ENCODE data around the gene BDNF.
"Not testable (repeated sequence)": the region's sequence is repeated elsewhere in the genome, so short reads cannot be mapped to it uniquely, and the experiment has no call there.

The BDNF gene

DNA sequence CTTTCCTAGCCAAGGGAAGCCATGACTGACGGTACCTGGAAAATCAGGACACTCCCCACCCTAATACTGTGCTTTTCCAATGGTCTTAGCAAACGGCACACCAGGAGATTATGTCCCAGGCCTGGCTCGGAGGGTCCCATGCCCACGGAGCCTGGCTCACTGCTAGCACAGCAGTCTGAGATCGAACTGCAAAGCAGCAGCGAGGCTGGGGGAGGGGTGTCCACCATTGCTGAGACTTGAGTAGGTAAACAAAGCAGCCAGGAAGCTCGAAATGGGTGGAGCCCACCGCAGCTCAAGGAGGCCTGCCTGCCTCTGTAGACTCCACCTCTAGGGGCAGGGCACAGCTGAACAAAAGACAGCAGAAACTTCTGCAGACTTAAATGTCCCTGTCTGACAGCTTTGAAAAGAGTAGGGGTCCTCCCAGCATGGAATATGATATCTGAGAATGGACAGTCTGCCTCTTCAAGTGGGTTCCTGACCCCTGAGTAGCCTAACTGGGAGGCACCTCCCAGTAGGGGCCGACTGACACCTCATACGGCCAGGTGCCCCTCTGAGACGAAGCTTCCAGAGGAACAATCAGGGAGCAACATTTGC is 34.6 kb downstream of the BDNF start:
- not testable (repeated sequence) for DNase-seq (ENCODE audit: low spot score)

DNA sequence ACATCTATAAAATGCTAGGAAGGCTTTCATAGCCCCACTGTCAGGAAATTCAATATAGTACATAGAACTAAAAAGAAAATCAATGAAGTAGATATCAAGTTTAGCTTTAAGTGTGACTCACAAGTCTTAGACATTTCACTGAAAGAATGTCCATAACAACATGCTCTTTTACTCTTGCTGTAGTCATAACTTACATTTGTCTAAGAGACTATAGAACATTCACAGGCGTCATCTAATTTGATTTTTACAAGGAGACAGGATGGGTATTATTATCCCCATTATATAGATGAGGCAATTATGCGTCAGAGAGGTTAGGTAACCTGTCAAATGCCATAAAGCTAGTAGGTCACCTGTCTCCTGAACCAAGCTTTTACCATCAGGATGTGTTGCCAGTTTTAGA is 36.9 kb downstream of the BDNF start:
- DNase-seq (ENCODE audit: low spot score), result no peak

DNA sequence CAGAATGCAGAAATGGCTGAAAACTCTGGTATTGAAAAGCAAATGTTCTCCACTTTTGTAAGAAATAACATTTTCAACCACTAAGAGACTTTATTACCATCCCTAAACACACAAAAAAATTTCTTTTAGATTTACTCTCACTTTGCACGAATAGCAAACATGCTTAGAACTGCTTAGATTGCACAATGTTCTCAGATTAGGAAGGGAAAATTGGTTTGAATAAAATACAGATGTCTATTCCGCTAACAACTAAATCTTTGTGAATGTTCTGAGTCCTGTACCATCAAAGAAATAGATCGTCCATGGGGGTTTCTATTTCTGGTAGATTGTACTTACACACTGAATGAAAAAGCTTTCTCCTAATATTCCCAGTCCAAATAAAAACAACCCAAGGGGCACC is 40.1 kb downstream of the BDNF start:
- no peak for DNase-seq (ENCODE audit: low spot score)

DNA sequence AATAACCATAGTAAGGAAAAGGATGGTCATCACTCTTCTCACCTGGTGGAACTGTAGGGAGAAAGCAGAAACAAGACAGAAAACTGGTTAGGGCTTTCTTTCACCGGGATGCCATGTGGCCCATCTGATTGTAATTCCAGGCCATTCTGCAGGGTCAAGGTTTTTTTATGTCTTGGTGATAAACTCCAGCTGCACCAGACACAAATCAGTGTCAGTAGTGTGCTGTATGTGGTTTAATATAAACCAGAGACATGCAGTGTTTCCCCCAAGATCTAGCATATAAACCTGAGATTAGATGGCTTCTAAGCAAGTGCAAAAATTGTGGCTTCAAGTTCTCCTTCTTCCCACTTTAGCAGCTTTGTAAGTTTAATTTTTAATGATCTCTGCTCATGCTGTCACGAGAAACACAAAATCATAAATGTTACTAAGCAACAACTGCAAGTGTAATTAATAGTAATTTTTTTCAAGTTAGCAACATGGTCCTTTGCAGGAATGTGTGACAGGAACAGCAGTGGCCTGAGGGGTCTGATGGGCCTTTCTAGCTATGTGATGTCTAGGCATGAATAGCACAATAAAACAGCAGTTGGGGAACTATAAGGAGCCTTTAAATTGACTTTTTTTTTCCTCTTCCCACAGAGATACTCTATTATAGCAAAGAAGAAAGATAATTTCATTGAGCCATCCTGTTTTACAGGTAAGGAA is 41.6 kb downstream of the BDNF start:
- no peak for DNase-seq (ENCODE audit: low spot score)

DNA sequence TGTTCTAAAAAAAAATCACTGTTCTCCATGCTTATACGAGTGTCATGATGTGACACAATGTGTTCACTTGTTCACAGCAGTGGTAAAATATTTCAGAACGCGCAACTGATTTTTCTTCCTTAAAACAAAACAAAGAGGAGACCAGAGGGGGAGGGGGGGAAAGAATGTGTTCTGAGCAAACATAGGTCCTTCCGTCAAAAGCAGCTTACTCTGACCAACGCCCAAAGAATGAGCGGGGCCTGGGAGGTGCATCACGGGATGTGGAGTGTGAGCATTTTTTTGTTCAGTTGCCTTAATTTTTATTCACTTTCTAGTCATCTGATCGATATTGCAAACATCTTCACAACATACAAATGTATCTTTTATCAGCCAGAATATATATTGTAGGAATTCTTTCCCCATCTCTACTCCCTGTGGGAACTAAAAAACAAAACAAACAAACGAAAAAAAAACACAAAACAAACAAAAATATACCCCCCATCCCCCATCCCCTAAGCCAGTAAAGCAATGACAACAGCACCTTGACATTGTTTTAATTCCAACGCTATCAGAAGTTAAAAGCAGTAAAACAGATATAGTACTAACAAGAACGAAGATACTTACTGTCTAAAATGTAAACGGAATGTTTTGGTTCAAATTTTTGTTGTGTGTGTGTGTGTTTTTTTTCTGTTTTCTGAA is 43.3 kb downstream of the BDNF start:
- DNase-seq (ENCODE audit: low spot score), result no peak

DNA sequence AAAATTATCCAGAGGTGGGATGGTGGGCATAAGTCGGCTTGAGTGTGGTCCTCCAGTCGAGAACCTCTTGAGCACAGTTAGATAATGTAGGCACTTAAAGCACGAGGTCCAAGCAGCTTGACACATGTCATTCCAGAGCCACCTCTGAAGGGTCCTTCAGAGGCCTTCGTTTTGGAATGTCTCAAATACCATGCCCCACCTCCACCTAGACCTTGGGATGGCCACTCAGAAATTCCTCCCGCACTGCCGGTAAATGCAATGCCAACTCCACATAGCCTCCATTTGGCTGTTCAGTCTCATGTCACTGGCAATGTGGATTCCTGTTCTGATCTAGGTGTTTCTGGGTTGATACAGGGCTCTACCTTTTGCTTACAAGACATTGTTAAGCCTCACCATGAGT is 43.9 kb downstream of the BDNF start:
- DNase-seq (ENCODE audit: low spot score), result no peak

GRCh38 chr11:27653990-27654758 is 46.1 kb downstream of the BDNF start:
- DNase-seq (ENCODE audit: low spot score), result no peak

GRCh38 chr11:27651711-27652110 is 48.5 kb downstream of the BDNF start:
- DNase-seq (ENCODE audit: low spot score), result no peak

GRCh38 chr11:27650988-27651387 is 49.3 kb downstream of the BDNF start:
- DNase-seq (ENCODE audit: low spot score), result no peak

GRCh38 chr11:27649800-27650199 is 50.5 kb downstream of the BDNF start:
- no peak for DNase-seq (ENCODE audit: low spot score)

GRCh38 chr11:27648840-27649239 is 51.4 kb downstream of the BDNF start:
- no peak for DNase-seq (ENCODE audit: low spot score)

GRCh38 chr11:27646051-27646818 is 54.0 kb downstream of the BDNF start:
- no peak for DNase-seq (ENCODE audit: low spot score)

GRCh38 chr11:27642954-27643353 is 57.3 kb downstream of the BDNF start:
- no peak for DNase-seq (ENCODE audit: low spot score)

- no peak for DNase-seq (ENCODE audit: low spot score)
These were observed 59.3 kb downstream of the BDNF start for GRCh38 chr11:27640954-27641353.

DNA sequence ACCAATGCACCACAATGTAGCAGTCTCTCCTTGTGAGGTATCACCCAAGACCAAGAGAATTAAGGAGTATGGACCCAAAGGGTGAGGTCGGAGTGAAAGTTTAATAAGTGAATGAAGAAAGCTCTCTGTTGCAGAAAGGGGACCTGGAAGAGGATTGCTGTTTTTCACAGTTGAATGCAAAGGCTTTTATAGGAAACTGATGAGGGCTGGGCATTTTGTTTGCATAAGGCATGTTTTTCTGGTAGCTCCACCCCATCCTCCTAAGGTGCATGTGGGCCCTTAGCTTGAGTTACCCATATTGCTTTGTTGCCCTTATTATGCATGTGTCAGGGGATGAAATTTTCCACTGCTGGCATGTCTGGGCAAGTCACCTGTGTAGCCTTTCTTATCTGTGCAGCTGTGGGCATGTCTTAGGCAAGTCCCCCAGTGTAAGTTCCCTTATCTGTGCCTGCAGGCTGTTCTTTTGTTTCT is 64.7 kb downstream of the BDNF start:
- DNase-seq (ENCODE audit: low spot score), result no peak

GRCh38 chr11:27634776-27635175 is 65.5 kb downstream of the BDNF start:
- not testable (repeated sequence) for DNase-seq (ENCODE audit: low spot score)

- DNase-seq (ENCODE audit: low spot score), result not testable (repeated sequence)
These were observed 66.0 kb downstream of the BDNF start for GRCh38 chr11:27634282-27634681.

- DNase-seq (ENCODE audit: low spot score), result not testable (repeated sequence)
These were observed 71.2 kb downstream of the BDNF start for GRCh38 chr11:27629023-27629422.

DNA sequence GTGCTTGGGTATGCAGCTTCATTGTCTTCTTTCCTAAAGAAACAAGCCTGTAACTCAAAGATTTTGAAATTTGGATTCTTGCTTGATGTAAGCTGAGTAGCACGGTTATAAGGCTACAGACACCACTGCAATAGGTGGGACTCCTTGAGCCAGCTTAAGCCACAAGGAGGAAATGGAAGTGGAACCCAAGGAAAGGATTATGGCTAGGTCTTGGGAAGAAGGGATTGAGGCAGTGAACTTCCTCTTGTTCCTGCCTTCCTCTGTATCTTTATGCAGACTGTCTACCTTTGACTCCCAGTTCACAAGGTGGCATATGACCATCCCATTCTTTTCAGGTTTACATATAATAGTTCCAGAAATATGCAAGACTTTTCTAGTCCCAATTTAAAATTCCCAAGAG is 72.3 kb downstream of the BDNF start:
- DNase-seq (ENCODE audit: low spot score), result no peak

DNA sequence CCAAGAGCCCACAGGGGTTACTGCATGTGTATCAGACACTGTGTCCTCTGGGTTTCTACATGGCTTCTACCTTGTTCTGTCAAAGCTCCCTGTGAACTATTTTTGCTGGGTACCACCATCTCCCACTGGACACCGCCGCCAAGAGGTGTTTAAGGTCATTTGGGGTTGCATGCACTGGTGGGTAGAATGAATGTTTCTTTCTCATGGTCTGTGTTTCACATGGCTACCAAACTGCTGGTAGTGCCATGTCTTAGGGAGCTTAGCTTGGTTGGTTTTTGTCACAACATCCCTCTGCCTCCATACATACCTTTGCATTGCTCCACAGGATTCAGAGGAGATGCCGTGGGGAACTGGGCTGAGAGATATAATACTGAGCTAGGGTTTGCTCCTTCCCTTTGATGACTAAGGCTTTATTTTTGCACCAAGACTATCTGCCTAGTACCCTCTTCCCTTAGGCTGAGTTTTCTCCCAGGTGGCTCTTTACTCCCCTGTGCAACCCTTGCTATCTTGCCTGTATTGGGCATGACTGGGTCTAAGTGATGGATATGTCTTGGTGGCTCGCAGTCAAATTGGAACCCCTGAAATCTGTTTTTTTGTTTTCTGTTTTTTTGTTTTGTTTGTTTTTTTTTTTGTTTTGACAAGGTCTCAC is 73.2 kb downstream of the BDNF start:
- no peak for DNase-seq (ENCODE audit: low spot score)

GRCh38 chr11:27626269-27626937 is 73.9 kb downstream of the BDNF start:
- no peak for DNase-seq (ENCODE audit: low spot score)
